COLO668 (cell line): ENCODE measurements around the gene ZFHX3.

Experiments
- DNase-seq: peaks from one replicate; lab custom pipeline; 2025; ENCODE audit not compliant: unreplicated experiment; lab: John Stamatoyannopoulos, UW

The ZFHX3 gene

GRCh38 chr16:73057291-73058210, 9.6 kb upstream of the ZFHX3 start:
- peak; percentile 70 for DNase-seq

- no peak for DNase-seq
These were observed 9.0 kb upstream of the ZFHX3 start for GRCh38 chr16:73056921-73057290.

GRCh38 chr16:73056448-73056847, 8.5 kb upstream of the ZFHX3 start:
- no peak for DNase-seq

- peak; percentile 67 for DNase-seq
These were observed 7.0 kb upstream of the ZFHX3 start for GRCh38 chr16:73054813-73055482.

GRCh38 chr16:73054498-73054812, 6.5 kb upstream of the ZFHX3 start:
- peak; percentile 24 for DNase-seq

- no peak for DNase-seq
These were observed 6.2 kb upstream of the ZFHX3 start for GRCh38 chr16:73054125-73054484.

- DNase-seq = peak; percentile 63
These were observed 5.6 kb upstream of the ZFHX3 start for GRCh38 chr16:73053364-73054124.

GRCh38 chr16:73053038-73053363, 5.1 kb upstream of the ZFHX3 start:
- DNase-seq = no peak

- peak; percentile 25 for DNase-seq
These were observed 4.6 kb upstream of the ZFHX3 start for GRCh38 chr16:73052576-73052975.

GRCh38 chr16:73051961-73052360, 4.0 kb upstream of the ZFHX3 start:
- no peak for DNase-seq

GRCh38 chr16:73051226-73051625, 3.3 kb upstream of the ZFHX3 start:
- no peak for DNase-seq

- peak; percentile 47 for DNase-seq
These were observed 2.5 kb upstream of the ZFHX3 start for GRCh38 chr16:73050201-73051099.

- no peak for DNase-seq
These were observed 1.6 kb upstream of the ZFHX3 start for GRCh38 chr16:73049511-73049910.

- no peak for DNase-seq
These were observed 1.2 kb upstream of the ZFHX3 start for GRCh38 chr16:73049091-73049490.

- peak; percentile 60 for DNase-seq
These were observed 558 bp upstream of the ZFHX3 start for GRCh38 chr16:73048292-73049080.

- no peak for DNase-seq
These were observed 750 bp downstream of the ZFHX3 start for GRCh38 chr16:73047221-73047535.

GRCh38 chr16:73046849-73047214, 1.1 kb downstream of the ZFHX3 start:
- peak; percentile 23 for DNase-seq

GRCh38 chr16:73046202-73046848, 1.6 kb downstream of the ZFHX3 start:
- no peak for DNase-seq

- no peak for DNase-seq
These were observed 4.0 kb downstream of the ZFHX3 start for GRCh38 chr16:73043828-73044467.
